Activated naive CD8-positive, alpha-beta T cell treated with anti-CD3 and anti-CD28 coated beads, Interleukin-2, amount 50 U/mL, for 16 hours (primary cell): ENCODE results near the gene PPDPF.
"Not testable (repeated sequence)": the region's sequence is repeated elsewhere in the genome, so short reads cannot be mapped to it uniquely, and the experiment has no call there.

Experiments
- DNase-seq: peaks from one replicate; pipeline ENCODE4 v3.0.0-alpha.2; 2020; ENCODE audit warnings: low read depth, low spot score

The PPDPF gene

GRCh38 chr20:63549679-63550282, 29.2 kb downstream of the PPDPF start:
- DNase-seq = no peak

- DNase-seq = no peak
Observed at GRCh38 chr20:63551068-63551467, 30.5 kb downstream of the PPDPF start.

GRCh38 chr20:63552481-63553249, 32.1 kb downstream of the PPDPF start:
- DNase-seq = no peak

GRCh38 chr20:63553251-63553932, 32.8 kb downstream of the PPDPF start:
- peak; percentile 79 for DNase-seq

- DNase-seq = no peak
Observed at GRCh38 chr20:63553933-63554290, 33.3 kb downstream of the PPDPF start, which contains the start of gene FNDC11. Gene FNDC11 (plus strand): TSS chr20:63554159. CDS start chr20:63555664, 1,505 bp downstream.

- no peak for DNase-seq
Observed at GRCh38 chr20:63554361-63555278, 34.1 kb downstream of the PPDPF start.

GRCh38 chr20:63555661-63556381, 35.3 kb downstream of the PPDPF start:
- DNase-seq = no peak

GRCh38 chr20:63556873-63557478, 36.4 kb downstream of the PPDPF start:
- DNase-seq = no peak

- no peak for DNase-seq
Observed at GRCh38 chr20:63557481-63557891, 36.9 kb downstream of the PPDPF start.

- no peak for DNase-seq
Observed at GRCh38 chr20:63558804-63559484, 38.4 kb downstream of the PPDPF start.

- DNase-seq = not testable (repeated sequence)
Observed at GRCh38 chr20:63559485-63560332, 39.1 kb downstream of the PPDPF start.

- DNase-seq = no peak
Observed at GRCh38 chr20:63560333-63560805, 39.8 kb downstream of the PPDPF start.

GRCh38 chr20:63560856-63561609, 40.5 kb downstream of the PPDPF start:
- DNase-seq = no peak

GRCh38 chr20:63561624-63562396, 41.2 kb downstream of the PPDPF start:
- no peak for DNase-seq

GRCh38 chr20:63562461-63563224, 42.1 kb downstream of the PPDPF start:
- DNase-seq = no peak

- DNase-seq = no peak
Observed at GRCh38 chr20:63563225-63563935, 42.8 kb downstream of the PPDPF start.
